Ovary (tissue), 3 donors: ENCODE results near the gene FANCI.

Source experiments
- EP300 ChIP-seq: sonication (generic); formaldehyde crosslinking; IDR thresholded peaks from one replicate; pipeline ENCODE4 v1.6.1; 2017; ENCODE audit warnings: antibody characterized with exemption
- POLR2A ChIP-seq: fragments of 450-650 bp; IDR thresholded peaks from one replicate; pipeline ENCODE4 v1.6.1; 2017; ENCODE audit warnings: antibody characterized with exemption, mild to moderate bottlenecking, moderate library complexity
- TF ChIP-seq, protein P1 (sequence below), 3 donors: fragments of 450-650 bp in 2 of 3; fragments of 200-600 bp in 1 of 3; IDR thresholded peaks; one replicate each; pipeline versions ENCODE4 v1.5.1 to v1.8.0; 2016 to 2022; ENCODE audit warnings: antibody characterized with exemption in 3 of 3, mild to moderate bottlenecking in 1 of 3
- donor health status: DM: no; HTN: no; CAD: no.

GRCh38 chr15:89196241-89196640 lies 47.5 kb upstream of the FANCI start:
- TF ChIP-seq, protein P1, sequence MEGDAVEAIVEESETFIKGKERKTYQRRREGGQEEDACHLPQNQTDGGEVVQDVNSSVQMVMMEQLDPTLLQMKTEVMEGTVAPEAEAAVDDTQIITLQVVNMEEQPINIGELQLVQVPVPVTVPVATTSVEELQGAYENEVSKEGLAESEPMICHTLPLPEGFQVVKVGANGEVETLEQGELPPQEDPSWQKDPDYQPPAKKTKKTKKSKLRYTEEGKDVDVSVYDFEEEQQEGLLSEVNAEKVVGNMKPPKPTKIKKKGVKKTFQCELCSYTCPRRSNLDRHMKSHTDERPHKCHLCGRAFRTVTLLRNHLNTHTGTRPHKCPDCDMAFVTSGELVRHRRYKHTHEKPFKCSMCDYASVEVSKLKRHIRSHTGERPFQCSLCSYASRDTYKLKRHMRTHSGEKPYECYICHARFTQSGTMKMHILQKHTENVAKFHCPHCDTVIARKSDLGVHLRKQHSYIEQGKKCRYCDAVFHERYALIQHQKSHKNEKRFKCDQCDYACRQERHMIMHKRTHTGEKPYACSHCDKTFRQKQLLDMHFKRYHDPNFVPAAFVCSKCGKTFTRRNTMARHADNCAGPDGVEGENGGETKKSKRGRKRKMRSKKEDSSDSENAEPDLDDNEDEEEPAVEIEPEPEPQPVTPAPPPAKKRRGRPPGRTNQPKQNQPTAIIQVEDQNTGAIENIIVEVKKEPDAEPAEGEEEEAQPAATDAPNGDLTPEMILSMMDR (IDR thresholded peaks at IDR 0.05), result no peak
- TF ChIP-seq EP300 (no peak), POLR2A (no peak)
